GM23338 (cell line): ENCODE results near the gene ITGA2. TPM values are rescaled to one million over a fixed set of nuclear protein-coding genes. Genes with fewer than 3 reads are reported as not detected.

Source experiments
- ATAC-seq: fragments of 200-7000 bp; cut with Tn5 transposase; 3 replicates; pipeline ENCODE4 v1.9.1; 2020
- DNase-seq: peaks from one replicate; pipeline ENCODE4 v3.0.0-alpha.2; 2015; ENCODE audit warnings: low spot score
- H2AFZ ChIP-seq: fragments of 200-600 bp; sonication (generic); 2 replicates; pipeline ENCODE4 v1.8.0; 2016; ENCODE audit warnings: antibody characterized with exemption, mild to moderate bottlenecking, moderate library complexity
- H3F3A ChIP-seq: fragments of 200-600 bp; sonication (generic); replicated peaks from 2 replicates; pipeline ENCODE4 v1.8.0; 2017; ENCODE audit warnings: antibody characterized with exemption, mixed run types, low read depth
- H3K27ac ChIP-seq: fragments of 200-600 bp; sonication (generic); 2 replicates; pipeline ENCODE4 v1.6.1; 2016; ENCODE audit warnings: low read depth
- H3K27me3 ChIP-seq: fragments of 200-600 bp; sonication (generic); 2 replicates; pipeline ENCODE4 v1.8.0; 2016; ENCODE audit warnings: mild to moderate bottlenecking, mixed run types, moderate library complexity; ENCODE audit not compliant: insufficient read depth
- H3K36me3 ChIP-seq: fragments of 200-600 bp; sonication (generic); 2 replicates; pipeline ENCODE4 v1.8.0; 2016; ENCODE audit warnings: mild to moderate bottlenecking; ENCODE audit not compliant: insufficient read depth
- H3K4me1 ChIP-seq: fragments of 200-600 bp; sonication (generic); 2 replicates; pipeline ENCODE4 v1.8.0; 2016; ENCODE audit warnings: mild to moderate bottlenecking, moderate library complexity; ENCODE audit not compliant: insufficient read depth
- H3K4me2 ChIP-seq: fragments of 200-600 bp; sonication (generic); 2 replicates; pipeline ENCODE4 v1.7.1; 2017; ENCODE audit warnings: mixed run types
- H3K4me3 ChIP-seq: fragments of 200-600 bp; sonication (generic); 2 replicates; pipeline ENCODE4 v1.6.1; 2016; ENCODE audit warnings: mixed run types
- H3K79me2 ChIP-seq: fragments of 200-600 bp; sonication (generic); replicated peaks from 2 replicates; pipeline ENCODE4 v1.8.0; 2017; ENCODE audit warnings: mild to moderate bottlenecking; ENCODE audit not compliant: insufficient read depth
- H3K9me2 ChIP-seq: fragments of 200-600 bp; sonication (generic); 2 replicates; pipeline ENCODE4 v1.8.0; 2017; ENCODE audit not compliant: insufficient read depth
- H4K20me1 ChIP-seq: fragments of 200-600 bp; sonication (generic); replicated peaks from 2 replicates; pipeline ENCODE4 v1.8.0; 2017; ENCODE audit warnings: mild to moderate bottlenecking; ENCODE audit not compliant: insufficient read depth
- H3K27ac Mint-ChIP-seq: 2 replicates; pipeline ENCODE4 v1.8.0; 2020; ENCODE audit warnings: inconsistent platforms, mild to moderate bottlenecking, moderate library complexity, mixed read lengths
- H3K27me3 Mint-ChIP-seq: 3 replicates; pipeline ENCODE4 v1.8.0; 2022; ENCODE audit warnings: low read depth, mild to moderate bottlenecking, moderate library complexity, mixed read lengths, inconsistent platforms; ENCODE audit not compliant: insufficient read depth, poor library complexity
- H3K36me3 Mint-ChIP-seq: 3 replicates; pipeline ENCODE4 v1.8.0; 2021; ENCODE audit warnings: low read depth, mild to moderate bottlenecking, inconsistent platforms, moderate library complexity, mixed read lengths
- H3K4me1 Mint-ChIP-seq: 3 replicates; pipeline ENCODE4 v1.8.0; 2020; ENCODE audit warnings: mild to moderate bottlenecking, inconsistent platforms, mixed read lengths
- H3K4me3 Mint-ChIP-seq: 3 replicates; pipeline ENCODE4 v1.8.0; 2021; ENCODE audit warnings: moderate library complexity, mild to moderate bottlenecking, inconsistent platforms, mixed read lengths
- H3K9me3 Mint-ChIP-seq: 3 replicates; pipeline ENCODE4 v1.8.0; 2020; ENCODE audit warnings: moderate library complexity, mild to moderate bottlenecking, inconsistent platforms, mixed read lengths
- CREB1 ChIP-seq: fragments of 250-450 bp; sonication (Bioruptor Pico); IDR thresholded peaks from 2 replicates; pipeline ENCODE4 v1.5.0; 2020; ENCODE audit warnings: low read depth, mild to moderate bottlenecking, moderate library complexity
- ETS1 ChIP-seq: IDR thresholded peaks from 2 replicates; pipeline ENCODE4 v1.6.1; 2016; ENCODE audit warnings: antibody characterized with exemption
- EZH2 ChIP-seq: fragments of 200-600 bp; sonication (generic); IDR thresholded peaks from one replicate; pipeline ENCODE4 v1.8.0; 2017; ENCODE audit warnings: antibody characterized with exemption, mild to moderate bottlenecking, low read depth; ENCODE audit not compliant: unreplicated experiment
- EZH2phosphoT487 ChIP-seq: fragments of 200-600 bp; sonication (generic); IDR thresholded peaks from one replicate; pipeline ENCODE4 v1.8.1; 2018; ENCODE audit warnings: antibody characterized with exemption; ENCODE audit not compliant: unreplicated experiment
- JUNB ChIP-seq: IDR thresholded peaks from one replicate; pipeline ENCODE4 v1.6.1; 2016; ENCODE audit warnings: antibody characterized with exemption; ENCODE audit not compliant: unreplicated experiment
- REST ChIP-seq: IDR thresholded peaks from one replicate; pipeline ENCODE4 v1.6.1; 2018; ENCODE audit warnings: antibody characterized with exemption; ENCODE audit not compliant: unreplicated experiment
- ZNF114 ChIP-seq: fragments of 250-450 bp; sonication (Bioruptor Pico); IDR thresholded peaks from 2 replicates; pipeline ENCODE4 v1.5.0; 2020; ENCODE audit warnings: mild to moderate bottlenecking, moderate library complexity
- ZNF331 ChIP-seq: fragments of 250-450 bp; sonication (Bioruptor Pico); IDR thresholded peaks from 2 replicates; pipeline ENCODE4 v1.5.0; 2020; ENCODE audit warnings: low read depth, mild to moderate bottlenecking, moderate library complexity
- ZNF462 ChIP-seq: fragments of 250-450 bp; sonication (Bioruptor Pico); IDR thresholded peaks from 2 replicates; pipeline ENCODE4 v1.5.0; 2020; ENCODE audit warnings: mild to moderate bottlenecking, moderate library complexity
- polyA plus RNA-seq: library from polyadenylated mRNA; unstranded; fragments of >200 nt; fragmentation: Nextera tagmentation; extraction: Ambion mirVana; gene quantifications from 2 replicates; pipeline ENCODE4 v1.2.1, GENCODE V29; 2016
- total RNA-seq: library from RNA; depleted of rRNA; stranded (reverse); fragments of >200 nt; shearing (Covaris generic); gene quantifications from 2 replicates; pipeline ENCODE4 v1.2.3, GENCODE V29; 2014

The ITGA2 gene
- total and polyA plus RNA-seq, 2 experiments from 2014 or later, result 2.6 to 7.1 TPM

DNA sequence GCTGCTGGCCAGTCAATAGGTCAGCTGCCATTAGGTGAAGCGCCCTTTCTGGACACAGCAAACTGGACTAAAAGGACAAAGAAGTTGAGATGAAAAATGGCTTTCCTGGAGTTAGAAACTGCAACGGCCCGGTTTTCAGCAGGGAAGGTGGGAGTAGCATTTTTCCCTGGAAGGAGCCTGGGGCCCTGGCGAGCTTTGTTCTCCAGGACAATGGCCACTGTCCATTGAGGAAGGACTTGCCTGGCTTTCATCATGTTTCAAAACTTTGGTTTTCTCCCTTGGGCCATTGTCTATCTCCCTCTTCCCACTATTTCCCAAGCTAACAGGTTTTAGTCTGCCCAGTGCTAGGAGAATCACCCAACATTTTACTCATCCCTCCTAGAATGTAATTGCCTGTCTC, 64.2 kb downstream of the ITGA2 start (continued):
- TF ChIP-seq REST, result no peak
- TF ChIP-seq EZH2, result no peak
- TF ChIP-seq ZNF331 (CRISPR knock-in tag), result no peak

DNA sequence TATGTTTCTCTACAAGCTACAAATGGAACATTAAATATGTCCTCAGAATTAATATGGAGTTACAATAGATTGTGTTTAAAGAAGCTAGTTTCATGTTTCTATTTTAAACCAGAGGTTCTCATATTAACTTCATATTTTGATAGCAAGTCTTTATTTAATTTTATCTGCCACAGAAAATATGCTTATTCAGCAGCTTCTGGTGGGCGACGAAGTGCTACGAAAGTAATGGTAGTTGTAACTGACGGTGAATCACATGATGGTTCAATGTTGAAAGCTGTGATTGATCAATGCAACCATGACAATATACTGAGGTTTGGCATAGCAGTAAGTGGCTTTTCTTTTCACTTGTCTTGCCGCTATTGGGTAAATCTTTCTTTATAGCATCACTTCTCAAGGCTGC, 66.2 kb downstream of the ITGA2 start:
- H3K27ac ChIP-seq, result no peak overlapping the region
- H3K4me3 ChIP-seq, result no peak overlapping the region
- no peak for ATAC-seq
- Mint-ChIP-seq H3K4me1 (no peaks in the 10 kb centered on the region), H3K36me3 (no peaks in the 10 kb centered on the region), H3K27me3 (no peaks in the 10 kb centered on the region), H3K4me3 (no peak overlapping the region), H3K9me3 (no peaks in the 10 kb centered on the region), H3K27ac (no peak overlapping the region)
- no peaks in the 10 kb centered on the region for H3K9me2 ChIP-seq
- no peaks in the 10 kb centered on the region for H3K27me3 ChIP-seq
- no peaks in the 10 kb centered on the region for H3K36me3 ChIP-seq
- no peak overlapping the region for H3K4me2 ChIP-seq
- TF ChIP-seq ZNF114 (no peak), ZNF462 (CRISPR knock-in tag) (no peak), JUNB (no peak), CREB1 (no peak), ZNF331 (CRISPR knock-in tag) (no peak), REST (no peak), ETS1 (no peak), EZH2phosphoT487 (no peak)
- H3K4me1 ChIP-seq, result no peaks in the 10 kb centered on the region
- no peaks in the 10 kb centered on the region for H3K79me2 ChIP-seq
- no peaks in the 10 kb centered on the region for H3F3A ChIP-seq
- no peak for DNase-seq
- H4K20me1 ChIP-seq, result no peaks in the 10 kb centered on the region
- H2AFZ ChIP-seq, result no peak overlapping the region
